ENCODE data around the gene CSNK2B.

The CSNK2B gene

GRCh38 chr6:31636698-31637596, 28.9 kb upstream of the CSNK2B start:
- no peak for DNase-seq (ENCODE audit: low spot score)

GRCh38 chr6:31639043-31639442, 26.8 kb upstream of the CSNK2B start:
- DNase-seq (ENCODE audit: low spot score) = no peak

- peak; percentile 73 for DNase-seq (ENCODE audit: low spot score)
Observed at GRCh38 chr6:31639449-31639861, 26.4 kb upstream of the CSNK2B start.

GRCh38 chr6:31640612-31641011, 25.3 kb upstream of the CSNK2B start:
- no peak for DNase-seq (ENCODE audit: low spot score)

GRCh38 chr6:31641370-31641769, 24.5 kb upstream of the CSNK2B start:
- DNase-seq (ENCODE audit: low spot score) = no peak

- DNase-seq (ENCODE audit: low spot score) = no peak
Observed at GRCh38 chr6:31642798-31643570, 22.9 kb upstream of the CSNK2B start.

GRCh38 chr6:31643818-31644454, 21.9 kb upstream of the CSNK2B start:
- no peak for DNase-seq (ENCODE audit: low spot score)

- no peak for DNase-seq (ENCODE audit: low spot score)
Observed at GRCh38 chr6:31645325-31645724, 20.6 kb upstream of the CSNK2B start.

- DNase-seq (ENCODE audit: low spot score) = peak; percentile 82
Observed at GRCh38 chr6:31651602-31652191, 14.2 kb upstream of the CSNK2B start.

- DNase-seq (ENCODE audit: low spot score) = peak; percentile 90
Observed at GRCh38 chr6:31652925-31653724, 12.8 kb upstream of the CSNK2B start.

GRCh38 chr6:31654574-31655348, 11.1 kb upstream of the CSNK2B start:
- no peak for DNase-seq (ENCODE audit: low spot score)

GRCh38 chr6:31655349-31656237, 10.3 kb upstream of the CSNK2B start, which contains the start of gene APOM:
APOM (plus strand) TSS chr6:31655894; CDS start chr6:31655967, 73 bp downstream.
- no peak for DNase-seq (ENCODE audit: low spot score)

- no peak for DNase-seq (ENCODE audit: low spot score)
Observed at GRCh38 chr6:31657406-31658157, 8.3 kb upstream of the CSNK2B start.

- DNase-seq (ENCODE audit: low spot score) = no peak
Observed at GRCh38 chr6:31658158-31658688, 7.7 kb upstream of the CSNK2B start.

- DNase-seq (ENCODE audit: low spot score) = no peak
Observed at GRCh38 chr6:31658983-31659648, 6.8 kb upstream of the CSNK2B start.

- peak; percentile 49 for DNase-seq (ENCODE audit: low spot score)
Observed at GRCh38 chr6:31659649-31660380, 6.1 kb upstream of the CSNK2B start.

All from AG20443 (cell line).